NCI-H1436 treated with DMSO at 0.1 percent for 48 hours (cell line): ENCODE measurements around the gene FLCN.

Experiments used
- DNase-seq: peaks from one replicate; lab custom pipeline; 2025; lab: John Stamatoyannopoulos, UW

FLCN gene

GRCh38 chr17:17235212-17236174 is 1.5 kb downstream of the FLCN start:
- DNase-seq = no peak

DNA sequence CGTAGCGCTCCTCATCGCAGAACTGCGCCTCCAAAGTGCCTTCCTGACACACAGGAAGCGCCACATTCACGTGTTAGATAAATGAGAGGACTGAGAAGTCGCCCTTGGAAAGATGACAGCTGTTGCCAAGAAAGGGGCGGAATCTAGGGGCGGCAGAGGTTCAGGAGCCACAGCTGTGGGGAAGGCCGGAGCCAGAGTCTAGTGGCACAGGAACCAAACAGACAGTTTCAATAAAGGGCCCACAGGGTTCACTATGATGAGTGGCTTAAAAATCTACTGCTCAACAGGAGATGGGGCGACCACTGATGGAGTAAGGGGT is 4.7 kb downstream of the FLCN start:
- no peak for DNase-seq

- no peak for DNase-seq
Observed at GRCh38 chr17:17231621-17232302, 5.2 kb downstream of the FLCN start.

- no peak for DNase-seq
Observed at GRCh38 chr17:17229416-17230384, 7.3 kb downstream of the FLCN start.

DNA sequence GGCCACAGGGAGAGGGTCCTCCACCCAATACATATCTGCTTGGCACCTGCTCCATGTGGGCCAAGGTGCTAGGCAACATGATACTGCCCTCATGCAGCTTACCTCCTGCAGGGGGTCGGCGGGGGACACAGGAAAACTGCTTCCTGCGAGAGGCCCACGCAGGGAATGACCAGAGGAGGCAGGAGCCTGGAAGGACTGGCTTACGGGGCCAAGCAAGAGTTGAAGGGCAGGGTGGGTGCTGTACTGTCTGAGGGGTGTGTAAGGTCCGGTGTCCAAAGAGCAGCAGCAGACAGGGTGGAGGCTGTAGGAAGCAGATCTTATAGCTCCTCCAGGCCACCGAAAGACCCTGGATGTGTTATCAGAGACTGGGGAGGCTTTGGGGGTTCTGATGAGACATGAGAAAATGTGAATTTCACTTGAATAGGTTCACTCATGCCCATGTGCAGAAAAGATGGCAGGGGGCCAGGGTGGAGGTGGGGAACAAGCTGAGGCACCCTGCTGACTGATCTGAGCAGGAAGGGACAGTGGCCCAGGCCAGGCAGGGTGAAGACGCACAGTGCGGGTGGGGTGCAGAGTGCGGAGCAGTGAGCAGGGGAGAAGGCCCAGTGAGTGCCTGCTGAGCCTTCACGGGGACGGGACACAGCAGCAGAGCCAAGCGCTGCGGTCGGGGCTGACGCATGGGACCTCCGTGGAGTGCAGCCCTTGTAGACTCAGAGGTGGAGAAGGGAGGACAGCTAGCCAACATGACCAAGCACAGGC is 8.3 kb downstream of the FLCN start:
- DNase-seq = no peak

GRCh38 chr17:17227608-17228520 is 9.1 kb downstream of the FLCN start:
- no peak for DNase-seq

DNA sequence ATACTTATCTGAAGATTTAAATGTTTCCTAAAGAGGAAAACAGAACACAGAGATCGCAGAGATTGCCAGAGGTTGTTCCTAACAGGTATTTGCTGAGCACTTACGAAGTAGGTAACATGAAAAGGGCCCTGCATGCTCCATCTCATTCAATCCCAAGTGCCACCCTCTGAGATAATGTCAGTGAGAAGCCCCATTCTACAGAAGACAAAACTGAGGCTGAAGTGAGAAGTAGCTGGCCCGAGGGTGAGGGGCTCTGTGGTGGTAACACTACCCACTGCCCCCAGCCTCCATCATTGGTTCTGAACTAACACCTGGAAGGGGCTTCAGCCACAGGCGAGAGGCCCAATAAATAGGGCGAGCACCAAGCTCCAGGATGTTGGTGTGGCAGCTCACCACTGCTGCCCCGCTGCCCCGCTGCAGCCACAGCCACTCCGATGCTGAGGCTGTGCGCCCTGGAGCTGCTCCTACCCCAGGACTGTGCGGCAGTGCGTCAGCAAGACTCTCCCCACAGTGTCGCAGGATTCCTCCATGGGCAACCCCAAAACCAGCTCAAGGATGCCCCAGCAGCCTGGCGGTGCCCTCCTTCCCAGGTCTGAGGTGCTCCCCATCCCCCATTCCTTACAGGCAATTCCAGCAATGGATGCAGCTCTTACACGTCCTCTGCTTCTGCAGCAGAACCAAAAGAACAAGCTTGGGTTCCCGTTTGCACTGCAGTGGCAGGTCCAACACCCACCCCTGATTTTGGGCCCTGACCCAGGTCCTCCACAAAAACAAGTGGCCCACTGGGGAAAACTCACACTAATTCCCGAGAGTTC is 10.3 kb downstream of the FLCN start:
- no peak for DNase-seq

GRCh38 chr17:17225901-17226300 is 11.1 kb downstream of the FLCN start:
- DNase-seq = no peak

DNA sequence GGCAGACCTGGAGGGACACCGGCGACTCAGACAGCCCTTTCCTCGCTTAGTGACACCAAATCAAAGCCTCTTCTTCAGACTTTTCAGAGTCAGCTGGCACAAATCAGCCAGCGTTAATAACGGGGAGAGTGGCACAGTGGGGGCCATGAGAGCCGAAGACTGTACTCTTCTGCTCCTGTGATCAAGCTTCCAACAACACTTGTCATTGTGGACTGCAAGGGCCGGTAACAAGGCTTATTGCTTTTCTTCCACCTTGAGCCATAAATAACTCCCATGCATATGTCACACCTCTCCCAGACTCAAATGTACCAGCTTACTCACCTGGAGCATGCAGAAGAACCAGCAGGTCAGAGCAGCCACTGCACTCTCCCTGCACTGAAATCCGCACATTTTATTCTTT is 12.8 kb downstream of the FLCN start:
- DNase-seq = no peak

DNA sequence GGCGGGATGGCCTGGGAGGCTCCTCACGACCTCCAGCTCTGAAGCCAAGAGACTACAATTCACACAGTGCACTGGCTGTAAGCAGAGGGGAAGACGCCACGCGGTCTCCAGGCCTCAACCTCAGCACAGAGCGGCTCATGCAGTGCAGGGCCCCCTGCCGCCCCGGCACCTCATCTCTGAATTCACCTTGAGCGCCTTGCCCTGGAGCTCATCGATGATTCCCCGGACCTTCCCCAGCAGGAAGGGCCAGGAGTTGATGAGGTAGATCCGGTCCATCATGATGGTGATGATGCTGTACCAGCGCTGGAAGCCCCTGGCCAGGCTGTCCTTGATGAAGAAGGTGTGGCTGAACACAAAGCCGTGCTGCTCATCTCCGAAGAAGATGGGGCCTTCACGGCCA is 13.2 kb downstream of the FLCN start:
- DNase-seq = no peak

DNA sequence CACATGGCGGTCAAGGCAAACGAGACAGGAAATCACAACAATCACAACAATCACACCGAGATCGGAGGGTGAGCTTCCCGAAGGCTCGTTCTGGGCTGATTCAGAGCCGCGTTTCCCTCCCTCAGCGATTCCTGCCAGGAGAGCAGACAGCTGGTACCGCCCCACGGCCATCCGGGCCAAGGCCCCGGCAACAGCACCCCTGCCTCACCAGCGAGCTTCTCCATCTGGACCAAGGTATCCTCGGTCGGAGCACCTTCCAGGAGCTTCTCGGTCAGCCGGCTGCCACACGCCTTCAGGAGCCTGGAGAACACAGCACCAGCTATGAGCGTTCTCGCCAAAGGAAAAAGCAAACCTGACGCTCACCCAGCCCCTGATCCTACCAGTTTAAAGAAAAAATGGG is 15.6 kb downstream of the FLCN start:
- no peak for DNase-seq

- DNase-seq = no peak
Observed at GRCh38 chr17:17220529-17220928, 16.4 kb downstream of the FLCN start.

GRCh38 chr17:17217995-17218394 is 19.0 kb downstream of the FLCN start:
- DNase-seq = no peak

DNA sequence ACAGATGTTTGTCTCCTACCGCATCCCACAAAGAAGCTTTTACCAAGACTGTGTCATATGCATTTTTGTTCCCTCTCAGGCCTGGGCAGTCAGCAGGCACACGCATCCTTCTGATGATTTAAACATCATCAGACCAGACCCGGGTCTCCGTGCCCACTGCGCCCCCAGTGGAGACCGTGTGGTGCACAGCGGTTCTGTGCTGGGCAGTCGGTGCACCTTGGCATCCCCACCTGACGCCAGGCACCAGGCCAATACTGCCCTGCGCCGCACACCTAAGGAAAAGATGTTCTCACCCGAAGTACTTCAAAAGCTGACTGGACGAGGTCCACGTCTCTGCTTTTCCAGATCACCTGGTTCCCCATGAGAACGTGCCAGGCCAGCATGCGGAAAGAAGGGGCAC is 20.2 kb downstream of the FLCN start:
- no peak for DNase-seq

DNA sequence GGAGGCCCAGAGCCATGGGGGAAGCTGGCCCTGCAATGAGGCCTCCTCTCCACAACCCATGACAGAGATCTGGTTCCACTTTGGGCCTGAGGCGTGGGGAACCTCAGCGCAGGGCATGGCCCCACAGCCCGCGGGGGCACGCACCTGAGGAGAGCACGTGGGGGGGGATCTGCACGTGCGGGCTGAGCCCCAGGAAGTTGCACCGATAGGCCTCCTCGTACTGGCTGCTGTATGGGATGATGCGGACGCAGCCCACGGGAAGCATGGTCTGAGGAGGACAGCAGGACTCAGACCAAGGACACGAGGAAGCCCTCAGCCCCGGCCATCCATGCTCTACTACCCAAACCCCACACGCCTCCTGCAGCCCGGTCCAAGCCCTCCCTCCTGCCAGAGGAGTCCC is 20.7 kb downstream of the FLCN start:
- DNase-seq = no peak

DNA sequence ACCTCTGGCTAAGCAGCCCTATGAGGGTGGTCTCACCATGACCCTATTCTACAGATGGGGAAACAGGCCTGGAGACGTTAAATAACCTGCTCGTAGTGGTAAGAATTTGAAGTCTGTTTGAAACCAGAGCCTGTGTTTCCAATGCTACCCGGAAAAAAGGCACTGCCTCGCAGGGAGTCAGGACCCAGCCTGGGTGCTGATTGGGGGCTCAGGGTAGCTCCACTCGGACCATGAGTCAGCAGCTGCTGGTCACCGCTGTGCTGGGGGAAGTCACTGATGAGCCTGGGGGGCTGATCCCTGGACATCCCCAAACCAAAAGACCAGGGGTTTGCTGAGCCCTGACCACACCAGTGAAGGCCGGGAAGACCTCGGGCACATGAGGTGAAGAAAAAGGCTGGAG is 21.4 kb downstream of the FLCN start:
- DNase-seq = no peak

- no peak for DNase-seq
Observed at GRCh38 chr17:17214646-17215436, 22.1 kb downstream of the FLCN start.

- no peak for DNase-seq
Observed at GRCh38 chr17:17213775-17214174, 23.2 kb downstream of the FLCN start.

DNA sequence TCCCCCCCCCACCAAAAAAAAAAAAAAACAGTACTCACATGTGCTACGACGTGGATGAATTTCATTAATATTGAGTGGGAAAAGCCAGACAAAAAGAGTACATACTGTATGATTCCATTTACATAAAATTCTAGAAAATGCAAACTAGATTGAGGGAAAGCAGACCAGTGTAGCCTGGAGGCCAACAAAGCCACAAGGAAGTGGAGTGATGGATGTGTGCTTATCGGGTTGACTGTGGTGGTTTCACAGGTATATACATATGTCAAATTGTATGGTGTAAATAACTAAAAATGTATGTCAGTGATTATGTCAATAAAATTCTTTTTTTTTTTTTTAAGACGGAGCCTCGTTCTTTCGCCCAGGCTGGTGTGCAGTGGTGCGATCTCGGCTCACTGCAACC is 29.0 kb downstream of the FLCN start:
- DNase-seq = no peak
